ENCODE measurements around the gene DNAJC11. TPM values are rescaled to one million over a fixed set of nuclear protein-coding genes. Genes with fewer than 3 reads are reported as not detected.

DNAJC11 gene
- total RNA-seq, 6 experiments from 2014 or later: 66.6 to 79.5 (median 73.0) TPM

DNA sequence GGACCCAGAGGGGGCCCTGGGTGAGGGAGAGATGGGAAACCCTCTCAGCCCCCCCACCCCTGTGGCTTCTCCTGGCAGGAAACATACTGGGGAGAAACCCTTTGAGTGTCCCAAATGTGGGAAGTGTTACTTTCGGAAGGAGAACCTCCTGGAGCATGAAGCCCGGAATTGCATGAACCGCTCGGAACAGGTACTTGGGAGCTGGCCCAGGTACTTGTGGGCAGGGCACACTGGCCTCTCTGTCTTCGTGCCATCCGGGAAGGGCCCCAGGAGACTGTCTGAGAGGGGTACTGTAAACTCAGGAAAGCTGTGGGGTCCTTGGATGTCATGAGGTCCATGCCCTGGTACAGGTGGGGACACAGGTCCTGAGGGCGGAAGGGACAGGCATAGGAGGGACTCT is 115.8 kb downstream of the DNAJC11 start:
- Mint-ChIP-seq H3K27ac (no peak overlapping the region), H3K36me3 (ENCODE audit: low read depth) (no peaks in the 10 kb centered on the region; the same call in 1 of the 2 replicates), H3K4me3 (no peak overlapping the region), H3K9me3 (no peaks in the 10 kb centered on the region), H3K4me1 (ENCODE audit: low read depth) (peaks cover 17% of the 10 kb centered on the region), H3K27me3 (ENCODE audit: insufficient read depth) (peaks cover 7% of the 10 kb centered on the region; the same call in 1 of the 2 replicates)
- TF ChIP-seq, protein P1, sequence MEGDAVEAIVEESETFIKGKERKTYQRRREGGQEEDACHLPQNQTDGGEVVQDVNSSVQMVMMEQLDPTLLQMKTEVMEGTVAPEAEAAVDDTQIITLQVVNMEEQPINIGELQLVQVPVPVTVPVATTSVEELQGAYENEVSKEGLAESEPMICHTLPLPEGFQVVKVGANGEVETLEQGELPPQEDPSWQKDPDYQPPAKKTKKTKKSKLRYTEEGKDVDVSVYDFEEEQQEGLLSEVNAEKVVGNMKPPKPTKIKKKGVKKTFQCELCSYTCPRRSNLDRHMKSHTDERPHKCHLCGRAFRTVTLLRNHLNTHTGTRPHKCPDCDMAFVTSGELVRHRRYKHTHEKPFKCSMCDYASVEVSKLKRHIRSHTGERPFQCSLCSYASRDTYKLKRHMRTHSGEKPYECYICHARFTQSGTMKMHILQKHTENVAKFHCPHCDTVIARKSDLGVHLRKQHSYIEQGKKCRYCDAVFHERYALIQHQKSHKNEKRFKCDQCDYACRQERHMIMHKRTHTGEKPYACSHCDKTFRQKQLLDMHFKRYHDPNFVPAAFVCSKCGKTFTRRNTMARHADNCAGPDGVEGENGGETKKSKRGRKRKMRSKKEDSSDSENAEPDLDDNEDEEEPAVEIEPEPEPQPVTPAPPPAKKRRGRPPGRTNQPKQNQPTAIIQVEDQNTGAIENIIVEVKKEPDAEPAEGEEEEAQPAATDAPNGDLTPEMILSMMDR (IDR thresholded peaks at IDR 0.05): no peak
- DNase-seq: no peak

DNA sequence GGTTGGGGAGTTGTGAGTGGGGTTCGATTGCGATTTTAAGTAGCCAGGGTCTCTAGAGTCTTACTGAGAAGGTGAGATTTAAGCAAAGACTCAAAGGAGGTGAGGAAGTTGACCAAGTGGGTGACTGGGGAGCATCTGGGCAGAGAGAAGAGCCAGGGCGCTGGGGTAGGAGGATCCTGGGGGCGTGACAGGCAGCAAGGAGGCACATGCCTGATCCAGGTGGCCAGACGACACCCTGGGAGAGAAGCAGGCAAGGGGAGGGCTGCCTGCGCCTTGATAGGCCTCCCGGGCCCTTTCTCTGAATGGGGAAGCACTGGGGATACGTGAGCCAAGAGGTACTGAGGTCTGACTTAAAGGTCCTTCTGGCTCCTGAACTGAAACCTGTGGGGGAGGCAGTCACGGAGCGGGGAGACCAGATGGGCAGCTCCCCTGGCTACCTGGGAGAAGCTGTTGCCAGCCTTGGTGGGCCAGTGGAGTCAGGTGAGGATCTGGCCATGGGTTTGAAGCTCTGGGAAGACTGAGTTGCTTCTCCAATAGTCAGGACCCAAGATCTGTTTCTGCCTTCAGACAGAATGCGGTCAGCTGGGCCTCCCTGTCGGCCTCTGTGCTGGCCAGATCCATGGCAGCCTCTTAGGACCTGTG is 116.4 kb downstream of the DNAJC11 start:
- no peak overlapping the region for H3K4me3 Mint-ChIP-seq

More for the DNA sequence above, 116.4 kb downstream of the DNAJC11 start:
- Mint-ChIP-seq H3K36me3 (ENCODE audit: low read depth) (no peaks in the 10 kb centered on the region; the same call in 1 of the 2 replicates), H3K9me3 (no peaks in the 10 kb centered on the region), H3K27ac (no peak overlapping the region), H3K4me1 (ENCODE audit: low read depth) (peaks cover 22% of the 10 kb centered on the region), H3K27me3 (ENCODE audit: insufficient read depth) (peaks cover 7% of the 10 kb centered on the region)
- no peak for DNase-seq
- TF ChIP-seq, protein P1 (IDR thresholded peaks at IDR 0.05): no peak

Other genes starting within 250 kb of the DNAJC11 start
- 1 to 10 TPM; 1.8 to 3.2 (median 2.7) TPM for gene TNFRSF25, start 235.6 kb downstream of the DNAJC11 start, total RNA-seq (2021; fragmentation: NEBNext Ultra II Directional; extraction: Animal tissue kit (Norgen Biotek cat#: 25700))
- 1 to 10 TPM; 6.4 to 7.2 (median 6.6) TPM for gene PLEKHG5, start 210.1 kb downstream of the DNAJC11 start, total RNA-seq (2021; fragmentation: NEBNext Ultra II Directional; extraction: Animal tissue kit (Norgen Biotek cat#: 25700))
- 10 to 100 TPM; 26.4 to 36.4 (median 33.4) TPM for gene NOL9, start 147.3 kb downstream of the DNAJC11 start, total RNA-seq (2021; fragmentation: NEBNext Ultra II Directional; extraction: Animal tissue kit (Norgen Biotek cat#: 25700))
- not detected for gene TAS1R1, start 146.5 kb downstream of the DNAJC11 start, total RNA-seq (2021; fragmentation: NEBNext Ultra II Directional; extraction: Animal tissue kit (Norgen Biotek cat#: 25700))
- 10 to 100 TPM; 10.0 to 15.1 (median 11.3) TPM for gene ZBTB48, start 121.8 kb downstream of the DNAJC11 start, total RNA-seq (2021; fragmentation: NEBNext Ultra II Directional; extraction: Animal tissue kit (Norgen Biotek cat#: 25700))
- gene KLHL21, start 98.9 kb downstream of the DNAJC11 start, total RNA-seq (2021; fragmentation: NEBNext Ultra II Directional; extraction: Animal tissue kit (Norgen Biotek cat#: 25700)): 10 to 100 TPM; 21.1 to 31.5 (median 22.6) TPM
- gene PHF13, start 88.1 kb downstream of the DNAJC11 start, total RNA-seq (2021; fragmentation: NEBNext Ultra II Directional; extraction: Animal tissue kit (Norgen Biotek cat#: 25700)): 10 to 100 TPM; 18.0 to 19.9 (median 19.0) TPM
- 10 to 100 TPM; 12.9 to 18.2 (median 16.2) TPM for gene THAP3, start 76.9 kb downstream of the DNAJC11 start, total RNA-seq (2021; fragmentation: NEBNext Ultra II Directional; extraction: Animal tissue kit (Norgen Biotek cat#: 25700))
- gene CAMTA1, start 83.6 kb upstream of the DNAJC11 start, total RNA-seq (2021; fragmentation: NEBNext Ultra II Directional; extraction: Animal tissue kit (Norgen Biotek cat#: 25700)): 10 to 100 TPM; 78.1 to 96.6 (median 86.1) TPM

Measured in HFFc6 (cell line).